PC-9 (cell line): ENCODE data around the gene TXNDC8. TPM values are rescaled to one million over a fixed set of nuclear protein-coding genes. Genes with fewer than 3 reads are reported as not detected.

ENCODE experiments used
- BruUV-seq: library from RNA; stranded (reverse); fragments of 400-500 nt; replicated peaks from 2 replicates; lab custom pipeline; 2021; lab: Mats Ljungman, UMichigan
- CTCF ChIA-PET: fragments of 300-600 bp; sonication (Branson Sonifier 250); formaldehyde crosslinking; loops from one replicate; lab custom pipeline; 2022; ENCODE audit warnings: antibody characterized with exemption; lab: Charles Lee
- POLR2A ChIA-PET: fragments of 300-600 bp; sonication (Branson Sonifier 250); formaldehyde crosslinking; loops from one replicate; lab custom pipeline; 2022; ENCODE audit warnings: antibody characterized with exemption; ENCODE audit not compliant: unreplicated experiment; lab: Charles Lee
- DNase-seq, 2 experiments: peaks; one replicate each; pipeline versions ENCODE4 v3.0.0 to v3.0.0-alpha.2; 2015 to 2022; ENCODE audit warnings: mixed read lengths in 1 of 2
- H2AFZ ChIP-seq: fragments of 200-600 bp; sonication (generic); 2 replicates; pipeline ENCODE4 v1.8.1; 2017; ENCODE audit warnings: antibody characterized with exemption
- H3F3A ChIP-seq: fragments of 200-600 bp; sonication (generic); 2 replicates; pipeline ENCODE4 v1.8.1; 2017; ENCODE audit warnings: antibody characterized with exemption, mild to moderate bottlenecking, low read depth; ENCODE audit not compliant: insufficient read depth
- H3K27ac ChIP-seq: fragments of 200-600 bp; sonication (generic); 2 replicates; pipeline ENCODE4 v1.6.1; 2016; ENCODE audit warnings: mixed run types
- H3K27me3 ChIP-seq: fragments of 200-600 bp; sonication (generic); 2 replicates; pipeline ENCODE4 v1.6.1; 2016; ENCODE audit warnings: low read depth, mixed run types; ENCODE audit not compliant: insufficient read depth
- H3K36me3 ChIP-seq: fragments of 200-600 bp; sonication (generic); 2 replicates; pipeline ENCODE4 v1.6.1; 2016; ENCODE audit warnings: low read depth, mixed run types
- H3K4me1 ChIP-seq: fragments of 200-600 bp; sonication (generic); replicated peaks from 2 replicates; pipeline ENCODE4 v1.6.1; 2016; ENCODE audit warnings: mixed run types; ENCODE audit not compliant: insufficient read depth
- H3K4me2 ChIP-seq: fragments of 200-600 bp; sonication (generic); 2 replicates; pipeline ENCODE4 v1.6.1; 2017; ENCODE audit warnings: mixed run types
- H3K4me3 ChIP-seq: fragments of 200-600 bp; sonication (generic); 2 replicates; pipeline ENCODE4 v1.6.1; 2016; ENCODE audit warnings: mixed run types
- H3K79me2 ChIP-seq: fragments of 200-600 bp; sonication (generic); 2 replicates; pipeline ENCODE4 v1.6.1; 2017; ENCODE audit warnings: low read depth, mixed run types
- H3K9me2 ChIP-seq: fragments of 200-600 bp; sonication (generic); 2 replicates; pipeline ENCODE4 v1.8.1; 2017; ENCODE audit warnings: mild to moderate bottlenecking; ENCODE audit not compliant: insufficient read depth
- H3K9me3 ChIP-seq: fragments of 200-600 bp; sonication (generic); 2 replicates; pipeline ENCODE4 v1.8.1; 2016; ENCODE audit warnings: low read depth; ENCODE audit not compliant: insufficient read depth
- H4K20me1 ChIP-seq: fragments of 200-600 bp; sonication (generic); 2 replicates; pipeline ENCODE4 v1.8.1; 2017; ENCODE audit not compliant: insufficient read depth
- CTCF ChIP-seq: fragments of 200-600 bp; sonication (generic); conservative IDR thresholded peaks from 2 replicates; pipeline ENCODE4 v1.6.1; 2017; ENCODE audit warnings: mixed run types, antibody characterized with exemption, mild to moderate bottlenecking, moderate library complexity
- EZH2 ChIP-seq: fragments of 200-600 bp; sonication (generic); IDR thresholded peaks from 2 replicates; pipeline ENCODE4 v1.8.0; 2017; ENCODE audit warnings: antibody characterized with exemption, low read depth
- intact Hi-C: fragments of 100-400 bp; cut with micrococcal nuclease; formaldehyde crosslinking; loops from one replicate; pipeline ENCODE4 v1.10.0; 2022; ENCODE audit not compliant: unreplicated experiment
- total RNA-seq: library from RNA; stranded (reverse); gene quantifications from 2 replicates; pipeline ENCODE4 v1.2.3, GENCODE V29; 2021

The TXNDC8 gene
- total RNA-seq, 1 experiment from 2014 or later, result not detected

DNA sequence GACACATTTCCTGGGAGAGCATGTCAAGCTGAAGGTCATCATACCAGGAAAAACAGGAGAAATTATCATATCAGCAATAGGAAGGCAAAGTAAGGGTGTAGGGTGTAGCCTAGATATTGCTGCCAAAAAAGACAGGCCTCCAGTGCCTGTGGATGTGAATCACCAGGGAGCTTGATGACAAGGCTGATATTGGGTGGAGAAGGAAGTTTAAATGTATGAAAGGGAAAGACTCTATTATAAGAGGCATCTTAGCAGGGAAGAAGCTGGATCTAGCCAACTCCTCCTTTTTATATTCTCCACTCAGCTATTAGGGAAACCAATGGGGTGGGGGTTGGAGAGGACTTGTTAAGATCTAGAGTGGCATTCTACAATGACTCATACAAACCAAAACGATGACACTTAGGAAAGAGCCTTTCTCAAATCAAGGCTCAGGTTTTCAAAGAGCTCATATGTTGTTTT is 13.4 kb upstream of the TXNDC8 start:
- peaks cover 23% of the 10 kb centered on the region for H3K4me1 ChIP-seq
- peak; percentile 72 to 97 for DNase-seq
- no peak for TF ChIP-seq CTCF
- no peak for TF ChIP-seq EZH2
- H3F3A ChIP-seq, result peaks cover 31% of the 10 kb centered on the region
- intact Hi-C loops, result loop anchor here (1.0 to 10.0 kb wide), 5 partner anchors 72 to 272 kb away; partner anchors contain the start of genes SVEP1 and TXN
- peak overlapping the region; percentile 54 for H3K4me2 ChIP-seq
- H3K27ac ChIP-seq, result peak overlapping the region; percentile 73
- BruUV-seq, result no TSS peak
- no peaks in the 10 kb centered on the region for H3K9me2 ChIP-seq
- H4K20me1 ChIP-seq, result no peaks in the 10 kb centered on the region
- H3K9me3 ChIP-seq, result no peaks in the 10 kb centered on the region; the same call in 1 of the 2 replicates
- no peak overlapping the region for H3K4me3 ChIP-seq
- no peaks in the 10 kb centered on the region for H3K79me2 ChIP-seq
- CTCF ChIA-PET, result interaction anchor here (0.5 to 1.2 kb wide), 3 partner anchors 11 to 987 kb away, joined by 3 to 5 read pairs (median 3); no protein-coding TSS in a partner anchor
- H3K36me3 ChIP-seq, result no peaks in the 10 kb centered on the region
- POLR2A ChIA-PET, result interaction anchor here (0.6 to 1.4 kb wide), 4 partner anchors 19 to 936 kb away, joined by 3 to 67 read pairs (median 14); partner anchors contain the start of gene TXN
- H2AFZ ChIP-seq, result no peak overlapping the region
- H3K27me3 ChIP-seq, result no peaks in the 10 kb centered on the region

GRCh38 chr9:110346325-110346724 is 8.7 kb upstream of the TXNDC8 start:
- Histone ChIP-seq H4K20me1 (no peaks in the 10 kb centered on the region), H3K36me3 (no peaks in the 10 kb centered on the region), H3K27me3 (no peaks in the 10 kb centered on the region), H3K4me1 (peaks cover 11% of the 10 kb centered on the region), H3K79me2 (no peaks in the 10 kb centered on the region), H3K4me2 (no peak overlapping the region), H3K9me3 (no peaks in the 10 kb centered on the region), H3K9me2 (no peaks in the 10 kb centered on the region), H2AFZ (no peak overlapping the region), H3F3A (peaks cover 20% of the 10 kb centered on the region; the same call in 1 of the 2 replicates), H3K27ac (no peak overlapping the region), H3K4me3 (no peak overlapping the region)
- POLR2A ChIA-PET, result interaction anchor here (0.6 kb wide), 1 partner anchor 80 kb away, joined by 5 read pairs; no protein-coding TSS in a partner anchor
- TF ChIP-seq CTCF (no peak), EZH2 (no peak)
- DNase-seq, result no peak
- no TSS peak for BruUV-seq
- intact Hi-C loops, result no loop called here
- CTCF ChIA-PET, result no interaction called here

- TF ChIP-seq CTCF, result no peak
- no peak for TF ChIP-seq EZH2
- Histone ChIP-seq H3K4me1 (no peaks in the 10 kb centered on the region), H3K79me2 (no peaks in the 10 kb centered on the region), H2AFZ (no peak overlapping the region), H3K4me2 (no peak overlapping the region), H3K27me3 (no peaks in the 10 kb centered on the region), H3K27ac (no peak overlapping the region), H3K4me3 (no peak overlapping the region), H3F3A (peaks cover 5% of the 10 kb centered on the region; the same call in 1 of the 2 replicates), H4K20me1 (no peaks in the 10 kb centered on the region), H3K9me2 (no peaks in the 10 kb centered on the region), H3K36me3 (no peaks in the 10 kb centered on the region), H3K9me3 (no peaks in the 10 kb centered on the region)
- intact Hi-C loops, result no loop called here
- ChIA-PET CTCF (no interaction called here), POLR2A (no interaction called here)
- no TSS peak for BruUV-seq
- no peak for DNase-seq
These were observed 7.2 kb upstream of the TXNDC8 start for GRCh38 chr9:110344821-110345220.
